GM23338 (cell line): ENCODE results near the gene RGS2. TPM values are rescaled to one million over a fixed set of nuclear protein-coding genes. Genes with fewer than 3 reads are reported as not detected.

ENCODE experiments used
- ATAC-seq: fragments of 200-7000 bp; cut with Tn5 transposase; 3 replicates; pipeline ENCODE4 v1.9.1; 2020
- DNase-seq: peaks from one replicate; pipeline ENCODE4 v3.0.0-alpha.2; 2015; ENCODE audit warnings: low spot score
- H2AFZ ChIP-seq: fragments of 200-600 bp; sonication (generic); 2 replicates; pipeline ENCODE4 v1.8.0; 2016; ENCODE audit warnings: antibody characterized with exemption, mild to moderate bottlenecking, moderate library complexity
- H3F3A ChIP-seq: fragments of 200-600 bp; sonication (generic); replicated peaks from 2 replicates; pipeline ENCODE4 v1.8.0; 2017; ENCODE audit warnings: antibody characterized with exemption, mixed run types, low read depth
- H3K27ac ChIP-seq: fragments of 200-600 bp; sonication (generic); 2 replicates; pipeline ENCODE4 v1.6.1; 2016; ENCODE audit warnings: low read depth
- H3K27me3 ChIP-seq: fragments of 200-600 bp; sonication (generic); 2 replicates; pipeline ENCODE4 v1.8.0; 2016; ENCODE audit warnings: mild to moderate bottlenecking, mixed run types, moderate library complexity; ENCODE audit not compliant: insufficient read depth
- H3K36me3 ChIP-seq: fragments of 200-600 bp; sonication (generic); 2 replicates; pipeline ENCODE4 v1.8.0; 2016; ENCODE audit warnings: mild to moderate bottlenecking; ENCODE audit not compliant: insufficient read depth
- H3K4me1 ChIP-seq: fragments of 200-600 bp; sonication (generic); 2 replicates; pipeline ENCODE4 v1.8.0; 2016; ENCODE audit warnings: mild to moderate bottlenecking, moderate library complexity; ENCODE audit not compliant: insufficient read depth
- H3K4me2 ChIP-seq: fragments of 200-600 bp; sonication (generic); 2 replicates; pipeline ENCODE4 v1.7.1; 2017; ENCODE audit warnings: mixed run types
- H3K4me3 ChIP-seq: fragments of 200-600 bp; sonication (generic); 2 replicates; pipeline ENCODE4 v1.6.1; 2016; ENCODE audit warnings: mixed run types
- H3K79me2 ChIP-seq: fragments of 200-600 bp; sonication (generic); replicated peaks from 2 replicates; pipeline ENCODE4 v1.8.0; 2017; ENCODE audit warnings: mild to moderate bottlenecking; ENCODE audit not compliant: insufficient read depth
- H3K9me2 ChIP-seq: fragments of 200-600 bp; sonication (generic); 2 replicates; pipeline ENCODE4 v1.8.0; 2017; ENCODE audit not compliant: insufficient read depth
- H4K20me1 ChIP-seq: fragments of 200-600 bp; sonication (generic); replicated peaks from 2 replicates; pipeline ENCODE4 v1.8.0; 2017; ENCODE audit warnings: mild to moderate bottlenecking; ENCODE audit not compliant: insufficient read depth
- H3K27ac Mint-ChIP-seq: 2 replicates; pipeline ENCODE4 v1.8.0; 2020; ENCODE audit warnings: inconsistent platforms, mild to moderate bottlenecking, moderate library complexity, mixed read lengths
- H3K27me3 Mint-ChIP-seq: 3 replicates; pipeline ENCODE4 v1.8.0; 2022; ENCODE audit warnings: low read depth, mild to moderate bottlenecking, moderate library complexity, mixed read lengths, inconsistent platforms; ENCODE audit not compliant: insufficient read depth, poor library complexity
- H3K36me3 Mint-ChIP-seq: 3 replicates; pipeline ENCODE4 v1.8.0; 2021; ENCODE audit warnings: low read depth, mild to moderate bottlenecking, inconsistent platforms, moderate library complexity, mixed read lengths
- H3K4me1 Mint-ChIP-seq: 3 replicates; pipeline ENCODE4 v1.8.0; 2020; ENCODE audit warnings: mild to moderate bottlenecking, inconsistent platforms, mixed read lengths
- H3K4me3 Mint-ChIP-seq: 3 replicates; pipeline ENCODE4 v1.8.0; 2021; ENCODE audit warnings: moderate library complexity, mild to moderate bottlenecking, inconsistent platforms, mixed read lengths
- H3K9me3 Mint-ChIP-seq: 3 replicates; pipeline ENCODE4 v1.8.0; 2020; ENCODE audit warnings: moderate library complexity, mild to moderate bottlenecking, inconsistent platforms, mixed read lengths
- CREB1 ChIP-seq: fragments of 250-450 bp; sonication (Bioruptor Pico); IDR thresholded peaks from 2 replicates; pipeline ENCODE4 v1.5.0; 2020; ENCODE audit warnings: low read depth, mild to moderate bottlenecking, moderate library complexity
- EZH2 ChIP-seq: fragments of 200-600 bp; sonication (generic); IDR thresholded peaks from one replicate; pipeline ENCODE4 v1.8.0; 2017; ENCODE audit warnings: antibody characterized with exemption, mild to moderate bottlenecking, low read depth; ENCODE audit not compliant: unreplicated experiment
- polyA plus RNA-seq: library from polyadenylated mRNA; unstranded; fragments of >200 nt; fragmentation: Nextera tagmentation; extraction: Ambion mirVana; gene quantifications from 2 replicates; pipeline ENCODE4 v1.2.1, GENCODE V29; 2016
- total RNA-seq: library from RNA; depleted of rRNA; stranded (reverse); fragments of >200 nt; shearing (Covaris generic); gene quantifications from 2 replicates; pipeline ENCODE4 v1.2.3, GENCODE V29; 2014
- TF ChIP-seq, protein P1 (sequence below): fragments of 250-450 bp; sonication (Bioruptor Pico); IDR thresholded peaks from 2 replicates; pipeline ENCODE4 v1.5.0; 2020; ENCODE audit warnings: mild to moderate bottlenecking, moderate library complexity
- TF ChIP-seq, protein P2 (sequence below), 2 experiments: fragments of 200-600 bp in 1 of 2; sonication (generic) in 1 of 2; conservative IDR thresholded peaks; 2 replicates each; pipeline versions ENCODE4 v1.5.1 to v1.6.1; 2016 to 2017; ENCODE audit warnings: antibody characterized with exemption in 2 of 2, low read depth in 2 of 2, mild to moderate bottlenecking in 2 of 2, moderate library complexity in 1 of 2

Gene RGS2
- total and polyA plus RNA-seq, 2 experiments from 2014 or later: 13.8 to 24.8 TPM

DNA sequence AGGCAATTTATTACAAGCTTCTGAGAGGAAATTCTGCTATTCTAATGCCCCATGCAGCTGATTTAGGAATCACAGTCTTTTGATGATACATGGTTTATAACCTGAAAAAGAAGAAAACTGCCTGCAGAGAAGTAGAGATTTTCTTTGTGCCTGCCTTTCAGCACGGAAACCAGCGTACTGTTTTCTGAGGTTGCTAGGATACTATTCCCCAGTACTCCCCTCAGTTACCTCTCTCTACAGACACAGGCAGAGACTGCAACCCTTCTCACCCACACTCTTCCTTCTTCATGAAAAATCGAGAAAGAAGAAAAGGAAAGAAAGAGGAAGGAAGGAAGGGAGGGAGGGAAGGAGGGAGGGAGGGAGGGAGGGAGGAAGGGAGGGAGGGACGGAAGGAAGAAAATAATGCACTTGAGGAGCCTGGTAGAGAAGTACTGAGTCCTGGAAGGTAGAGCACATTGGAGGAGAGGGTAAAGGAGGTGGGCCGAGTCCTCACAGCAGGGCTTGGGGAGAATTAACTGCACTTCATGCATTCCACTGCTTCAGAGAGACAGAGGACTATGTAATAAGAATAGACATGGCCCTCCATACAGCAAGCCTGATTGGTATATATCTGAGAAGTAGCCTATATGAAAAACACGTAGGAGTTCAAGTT is 21.9 kb downstream of the RGS2 start (continued):
- TF ChIP-seq, protein P1, sequence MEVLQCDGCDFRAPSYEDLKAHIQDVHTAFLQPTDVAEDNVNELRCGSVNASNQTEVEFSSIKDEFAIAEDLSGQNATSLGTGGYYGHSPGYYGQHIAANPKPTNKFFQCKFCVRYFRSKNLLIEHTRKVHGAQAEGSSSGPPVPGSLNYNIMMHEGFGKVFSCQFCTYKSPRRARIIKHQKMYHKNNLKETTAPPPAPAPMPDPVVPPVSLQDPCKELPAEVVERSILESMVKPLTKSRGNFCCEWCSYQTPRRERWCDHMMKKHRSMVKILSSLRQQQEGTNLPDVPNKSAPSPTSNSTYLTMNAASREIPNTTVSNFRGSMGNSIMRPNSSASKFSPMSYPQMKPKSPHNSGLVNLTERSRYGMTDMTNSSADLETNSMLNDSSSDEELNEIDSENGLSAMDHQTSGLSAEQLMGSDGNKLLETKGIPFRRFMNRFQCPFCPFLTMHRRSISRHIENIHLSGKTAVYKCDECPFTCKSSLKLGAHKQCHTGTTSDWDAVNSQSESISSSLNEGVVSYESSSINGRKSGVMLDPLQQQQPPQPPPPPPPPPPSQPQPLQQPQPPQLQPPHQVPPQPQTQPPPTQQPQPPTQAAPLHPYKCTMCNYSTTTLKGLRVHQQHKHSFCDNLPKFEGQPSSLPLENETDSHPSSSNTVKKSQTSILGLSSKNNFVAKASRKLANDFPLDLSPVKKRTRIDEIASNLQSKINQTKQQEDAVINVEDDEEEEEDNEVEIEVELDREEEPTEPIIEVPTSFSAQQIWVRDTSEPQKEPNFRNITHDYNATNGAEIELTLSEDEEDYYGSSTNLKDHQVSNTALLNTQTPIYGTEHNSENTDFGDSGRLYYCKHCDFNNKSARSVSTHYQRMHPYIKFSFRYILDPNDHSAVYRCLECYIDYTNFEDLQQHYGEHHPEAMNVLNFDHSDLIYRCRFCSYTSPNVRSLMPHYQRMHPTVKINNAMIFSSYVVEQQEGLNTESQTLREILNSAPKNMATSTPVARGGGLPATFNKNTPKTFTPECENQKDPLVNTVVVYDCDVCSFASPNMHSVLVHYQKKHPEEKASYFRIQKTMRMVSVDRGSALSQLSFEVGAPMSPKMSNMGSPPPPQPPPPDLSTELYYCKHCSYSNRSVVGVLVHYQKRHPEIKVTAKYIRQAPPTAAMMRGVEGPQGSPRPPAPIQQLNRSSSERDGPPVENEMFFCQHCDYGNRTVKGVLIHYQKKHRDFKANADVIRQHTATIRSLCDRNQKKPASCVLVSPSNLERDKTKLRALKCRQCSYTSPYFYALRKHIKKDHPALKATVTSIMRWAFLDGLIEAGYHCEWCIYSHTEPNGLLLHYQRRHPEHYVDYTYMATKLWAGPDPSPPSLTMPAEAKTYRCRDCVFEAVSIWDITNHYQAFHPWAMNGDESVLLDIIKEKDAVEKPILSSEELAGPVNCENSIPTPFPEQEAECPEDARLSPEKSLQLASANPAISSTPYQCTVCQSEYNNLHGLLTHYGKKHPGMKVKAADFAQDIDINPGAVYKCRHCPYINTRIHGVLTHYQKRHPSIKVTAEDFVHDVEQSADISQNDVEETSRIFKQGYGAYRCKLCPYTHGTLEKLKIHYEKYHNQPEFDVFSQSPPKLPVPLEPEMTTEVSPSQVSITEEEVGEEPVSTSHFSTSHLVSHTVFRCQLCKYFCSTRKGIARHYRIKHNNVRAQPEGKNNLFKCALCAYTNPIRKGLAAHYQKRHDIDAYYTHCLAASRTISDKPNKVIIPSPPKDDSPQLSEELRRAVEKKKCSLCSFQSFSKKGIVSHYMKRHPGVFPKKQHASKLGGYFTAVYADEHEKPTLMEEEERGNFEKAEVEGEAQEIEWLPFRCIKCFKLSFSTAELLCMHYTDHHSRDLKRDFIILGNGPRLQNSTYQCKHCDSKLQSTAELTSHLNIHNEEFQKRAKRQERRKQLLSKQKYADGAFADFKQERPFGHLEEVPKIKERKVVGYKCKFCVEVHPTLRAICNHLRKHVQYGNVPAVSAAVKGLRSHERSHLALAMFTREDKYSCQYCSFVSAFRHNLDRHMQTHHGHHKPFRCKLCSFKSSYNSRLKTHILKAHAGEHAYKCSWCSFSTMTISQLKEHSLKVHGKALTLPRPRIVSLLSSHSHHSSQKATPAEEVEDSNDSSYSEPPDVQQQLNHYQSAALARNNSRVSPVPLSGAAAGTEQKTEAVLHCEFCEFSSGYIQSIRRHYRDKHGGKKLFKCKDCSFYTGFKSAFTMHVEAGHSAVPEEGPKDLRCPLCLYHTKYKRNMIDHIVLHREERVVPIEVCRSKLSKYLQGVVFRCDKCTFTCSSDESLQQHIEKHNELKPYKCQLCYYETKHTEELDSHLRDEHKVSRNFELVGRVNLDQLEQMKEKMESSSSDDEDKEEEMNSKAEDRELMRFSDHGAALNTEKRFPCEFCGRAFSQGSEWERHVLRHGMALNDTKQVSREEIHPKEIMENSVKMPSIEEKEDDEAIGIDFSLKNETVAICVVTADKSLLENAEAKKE (CRISPR knock-in tag): no peak
- TF ChIP-seq, protein P2, sequence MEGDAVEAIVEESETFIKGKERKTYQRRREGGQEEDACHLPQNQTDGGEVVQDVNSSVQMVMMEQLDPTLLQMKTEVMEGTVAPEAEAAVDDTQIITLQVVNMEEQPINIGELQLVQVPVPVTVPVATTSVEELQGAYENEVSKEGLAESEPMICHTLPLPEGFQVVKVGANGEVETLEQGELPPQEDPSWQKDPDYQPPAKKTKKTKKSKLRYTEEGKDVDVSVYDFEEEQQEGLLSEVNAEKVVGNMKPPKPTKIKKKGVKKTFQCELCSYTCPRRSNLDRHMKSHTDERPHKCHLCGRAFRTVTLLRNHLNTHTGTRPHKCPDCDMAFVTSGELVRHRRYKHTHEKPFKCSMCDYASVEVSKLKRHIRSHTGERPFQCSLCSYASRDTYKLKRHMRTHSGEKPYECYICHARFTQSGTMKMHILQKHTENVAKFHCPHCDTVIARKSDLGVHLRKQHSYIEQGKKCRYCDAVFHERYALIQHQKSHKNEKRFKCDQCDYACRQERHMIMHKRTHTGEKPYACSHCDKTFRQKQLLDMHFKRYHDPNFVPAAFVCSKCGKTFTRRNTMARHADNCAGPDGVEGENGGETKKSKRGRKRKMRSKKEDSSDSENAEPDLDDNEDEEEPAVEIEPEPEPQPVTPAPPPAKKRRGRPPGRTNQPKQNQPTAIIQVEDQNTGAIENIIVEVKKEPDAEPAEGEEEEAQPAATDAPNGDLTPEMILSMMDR (conservative IDR thresholded peaks at IDR 0.05; ENCODE audit: low read depth in 2 of 2): no peak

DNA sequence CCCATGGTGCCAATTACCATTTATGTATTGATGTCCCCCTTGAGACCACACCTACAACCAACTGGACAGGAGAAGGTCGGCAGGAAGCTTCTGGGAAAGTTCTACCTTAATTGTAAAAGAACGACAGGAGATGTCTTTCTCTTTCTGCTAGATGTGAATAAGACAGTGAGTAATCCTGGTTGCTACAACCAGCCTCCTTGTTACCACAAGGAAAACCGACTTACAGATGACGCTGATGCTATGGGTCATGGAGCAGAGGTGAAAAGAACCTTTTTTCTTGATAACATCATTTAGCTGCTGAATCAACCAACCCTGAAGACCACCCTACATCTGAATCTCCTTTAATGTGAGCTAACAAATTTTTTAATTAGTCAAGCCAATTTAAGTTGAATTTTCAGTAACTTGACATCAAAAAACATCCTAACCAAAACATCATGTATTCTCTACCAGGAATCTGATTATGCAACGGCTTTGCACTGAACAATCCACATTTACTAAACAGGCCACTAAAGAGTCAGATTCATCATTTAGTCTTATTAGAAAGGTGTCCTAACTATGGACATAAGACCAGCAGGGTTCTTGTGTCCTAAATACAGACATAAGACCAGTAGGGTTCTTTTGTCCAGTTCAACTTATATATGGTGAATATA is 23.0 kb downstream of the RGS2 start:
- Histone ChIP-seq H3K4me3 (no peak overlapping the region), H3K79me2 (no peaks in the 10 kb centered on the region), H3K27me3 (no peaks in the 10 kb centered on the region), H3K4me2 (no peak overlapping the region), H2AFZ (no peak overlapping the region), H3K4me1 (peaks cover 8% of the 10 kb centered on the region; the same call in 1 of the 2 replicates), H3K27ac (no peak overlapping the region), H4K20me1 (no peaks in the 10 kb centered on the region), H3K9me2 (peaks cover 4% of the 10 kb centered on the region; the same call in 1 of the 2 replicates), H3F3A (no peaks in the 10 kb centered on the region), H3K36me3 (no peaks in the 10 kb centered on the region)
- no peaks in the 10 kb centered on the region for H3K36me3 Mint-ChIP-seq
- DNase-seq: no peak
- H3K9me3 Mint-ChIP-seq: no peaks in the 10 kb centered on the region
- H3K27me3 Mint-ChIP-seq: peaks cover 9% of the 10 kb centered on the region
- H3K27ac Mint-ChIP-seq: no peak overlapping the region
- H3K4me1 Mint-ChIP-seq: peaks cover 23% of the 10 kb centered on the region
- no peak overlapping the region for H3K4me3 Mint-ChIP-seq
- no peak for ATAC-seq
- no peak for TF ChIP-seq CREB1 (CRISPR knock-in tag)
- TF ChIP-seq EZH2: no peak
- TF ChIP-seq, protein P1 (CRISPR knock-in tag): no peak
